GM19240 (cell line): ENCODE measurements around the gene MTR.
"Not testable (repeated sequence)": the region's sequence is repeated elsewhere in the genome, so short reads cannot be mapped to it uniquely, and the experiment has no call there.

Experiments used
- DNase-seq: peaks from one replicate; pipeline ENCODE4 v3.0.0; 2011; ENCODE audit warnings: low spot score; ENCODE audit not compliant: insufficient read length

The MTR gene

DNA sequence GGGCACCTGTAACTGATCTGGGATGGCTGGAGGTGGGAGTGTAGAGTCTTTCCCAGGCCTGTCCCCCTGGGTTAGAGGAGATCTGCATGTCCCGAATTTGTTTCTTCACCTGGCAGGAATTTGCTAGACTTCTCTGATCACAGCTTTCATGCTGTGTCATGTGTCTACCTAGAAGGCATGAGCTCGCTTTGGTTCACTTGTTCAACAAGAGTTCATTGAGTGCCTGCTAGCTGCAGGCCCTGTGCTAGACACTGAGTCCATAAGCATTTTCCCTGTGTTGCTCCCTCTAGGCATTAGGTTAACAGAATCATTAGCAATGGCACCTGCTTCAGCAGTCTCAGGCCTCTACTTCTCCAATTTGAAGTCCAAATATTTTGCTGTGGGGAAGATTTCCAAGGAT is 101.6 kb downstream of the MTR start:
- no peak for DNase-seq

DNA sequence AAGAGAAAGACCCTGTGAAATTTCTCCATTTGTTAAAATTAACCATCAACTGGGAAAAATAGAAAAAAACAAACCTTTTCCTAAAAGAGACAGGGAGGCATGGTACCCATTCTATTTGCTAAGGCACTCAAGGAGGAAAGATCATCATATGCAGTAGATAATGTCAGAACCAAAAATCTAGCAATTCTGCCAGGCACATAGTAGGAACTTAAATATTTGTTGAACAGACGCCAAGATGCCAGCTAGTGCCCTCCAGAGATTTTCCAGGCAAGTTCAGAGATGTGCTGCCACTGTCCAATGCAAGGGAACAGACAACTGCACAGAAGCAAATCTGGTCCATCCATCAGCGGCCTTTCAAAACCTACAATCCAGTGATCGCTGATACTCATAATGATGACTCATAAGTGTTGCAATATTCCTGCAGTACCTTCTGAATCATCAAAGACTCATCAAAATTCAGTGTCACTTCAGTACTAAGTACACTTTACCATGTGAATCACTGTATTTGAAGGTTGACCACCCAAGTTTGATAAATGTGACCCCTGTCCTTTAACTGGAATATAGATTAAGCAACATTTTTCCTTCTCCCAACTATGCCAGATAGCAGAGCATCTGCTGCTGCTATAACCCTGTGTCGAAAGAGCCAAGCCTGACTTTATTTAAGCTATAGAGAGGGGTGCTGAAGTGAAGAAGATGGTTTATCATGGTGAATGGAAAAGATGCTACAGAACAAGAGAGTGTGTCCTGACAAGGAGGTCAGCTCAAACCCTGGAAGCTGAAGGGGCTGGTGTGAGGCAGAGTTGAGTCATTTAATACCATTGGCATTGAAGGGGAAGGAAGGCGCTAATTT is 110.0 kb downstream of the MTR start:
- DNase-seq, result no peak

- no peak for DNase-seq
Measured at GRCh38 chr1:236907205-236907604, 112.1 kb downstream of the MTR start.

- DNase-seq, result no peak
Measured at GRCh38 chr1:236908669-236909068, 113.6 kb downstream of the MTR start.

DNA sequence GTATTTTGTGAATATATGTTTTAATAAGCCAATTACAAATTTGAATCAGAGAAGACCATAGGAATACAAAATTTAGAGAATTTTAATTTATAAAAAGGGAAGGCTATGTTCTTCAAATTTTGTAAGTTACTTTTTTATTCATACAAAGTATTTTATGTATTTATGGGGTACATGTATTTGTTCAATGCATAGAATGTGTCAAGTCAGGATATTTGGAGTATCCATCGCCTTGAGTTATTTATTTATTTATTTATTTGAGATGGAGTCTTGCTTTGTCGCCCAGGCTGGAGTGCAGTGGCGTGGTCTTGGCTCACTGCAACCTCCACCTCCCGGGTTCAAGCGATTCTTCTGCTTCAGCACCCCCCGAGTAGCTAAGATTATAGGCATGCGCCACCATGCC is 116.0 kb downstream of the MTR start:
- DNase-seq, result not testable (repeated sequence)

GRCh38 chr1:236913371-236914037 is 118.4 kb downstream of the MTR start:
- DNase-seq, result no peak

- no peak for DNase-seq
Measured at GRCh38 chr1:236914375-236914774, 119.3 kb downstream of the MTR start.

- DNase-seq, result no peak
Measured at GRCh38 chr1:236916131-236916800, 121.2 kb downstream of the MTR start.

- DNase-seq, result no peak
Measured at GRCh38 chr1:236917448-236917847, 122.4 kb downstream of the MTR start.

GRCh38 chr1:236920286-236920894 is 125.3 kb downstream of the MTR start:
- DNase-seq, result no peak

DNA sequence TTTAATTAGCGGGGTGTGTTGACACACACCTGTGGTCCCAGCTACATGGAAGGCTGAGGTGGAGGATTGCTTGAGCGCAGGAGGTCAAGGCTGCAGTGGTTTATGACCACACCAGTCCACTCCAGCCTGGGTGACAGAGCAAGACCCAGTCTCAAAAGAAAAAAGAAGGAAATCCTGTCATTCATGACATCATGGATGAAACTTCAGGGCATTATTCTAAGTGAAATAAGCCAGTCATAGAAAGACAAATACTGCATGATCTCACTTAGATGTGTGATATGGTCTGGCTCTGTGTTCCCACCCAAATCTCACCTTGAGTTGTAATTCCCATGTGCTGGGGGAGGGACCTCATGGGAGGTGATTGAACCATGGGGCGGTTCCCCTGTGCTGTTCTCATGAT is 126.5 kb downstream of the MTR start:
- no peak for DNase-seq

DNA sequence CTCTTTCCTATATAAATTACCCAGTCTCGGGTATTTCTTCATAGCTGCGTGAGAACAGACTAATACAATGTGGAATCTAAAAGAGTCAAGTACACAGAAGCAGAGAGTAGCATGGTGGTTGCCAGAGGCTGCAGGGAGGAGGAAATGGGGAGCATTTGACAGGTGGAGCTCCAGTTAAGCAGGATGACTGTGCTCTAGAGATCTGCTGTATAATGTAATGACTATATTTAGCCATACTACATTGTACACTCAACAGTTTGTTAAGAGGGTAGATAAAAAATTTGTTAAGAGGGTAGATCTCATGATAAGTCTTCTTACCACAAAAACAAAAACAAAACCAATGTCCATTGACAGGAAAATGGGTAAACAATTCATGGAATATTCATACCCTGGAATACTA is 127.1 kb downstream of the MTR start:
- DNase-seq, result no peak

GRCh38 chr1:236925386-236925785 is 130.3 kb downstream of the MTR start:
- DNase-seq, result no peak

DNA sequence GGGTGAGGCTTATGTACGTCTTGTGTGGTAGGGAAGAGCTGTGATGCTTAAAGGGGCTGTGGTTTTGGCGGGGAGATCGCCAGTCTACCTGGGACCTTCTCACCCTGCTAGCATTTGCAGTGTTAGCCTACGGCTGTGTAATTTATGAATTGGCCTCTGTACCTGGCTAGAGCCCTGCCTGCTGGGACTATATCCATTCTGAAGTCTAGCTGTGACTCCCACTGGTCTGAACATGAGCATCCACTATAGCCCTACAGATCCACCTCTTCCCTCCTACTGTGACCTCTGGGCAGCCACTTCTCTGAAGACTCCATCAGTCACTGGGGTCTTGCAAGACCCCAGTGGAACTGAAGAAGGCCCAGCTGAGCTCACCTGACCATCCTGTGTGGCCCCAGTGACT is 135.4 kb downstream of the MTR start:
- no peak for DNase-seq

- no peak for DNase-seq
Measured at GRCh38 chr1:236938760-236939159, 143.7 kb downstream of the MTR start.

DNA sequence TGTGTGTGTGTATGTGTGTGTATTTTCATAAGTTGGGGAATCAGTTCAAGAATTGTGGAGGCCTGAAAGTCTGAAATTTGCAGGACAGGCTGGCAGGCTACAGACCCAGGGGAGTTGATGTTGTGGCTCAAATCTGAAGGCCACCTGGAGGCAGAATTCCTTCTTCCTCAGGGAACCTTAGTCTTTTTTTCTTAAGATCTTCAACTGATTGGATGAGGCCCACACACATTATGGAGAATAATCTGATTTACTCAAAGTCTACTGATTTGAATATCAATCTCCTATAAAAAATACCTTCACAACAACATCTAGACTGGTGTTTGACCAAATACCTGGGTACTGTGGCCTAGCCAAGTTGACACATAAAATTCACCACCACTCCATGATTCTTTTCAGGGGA is 147.3 kb downstream of the MTR start:
- no peak for DNase-seq

DNA sequence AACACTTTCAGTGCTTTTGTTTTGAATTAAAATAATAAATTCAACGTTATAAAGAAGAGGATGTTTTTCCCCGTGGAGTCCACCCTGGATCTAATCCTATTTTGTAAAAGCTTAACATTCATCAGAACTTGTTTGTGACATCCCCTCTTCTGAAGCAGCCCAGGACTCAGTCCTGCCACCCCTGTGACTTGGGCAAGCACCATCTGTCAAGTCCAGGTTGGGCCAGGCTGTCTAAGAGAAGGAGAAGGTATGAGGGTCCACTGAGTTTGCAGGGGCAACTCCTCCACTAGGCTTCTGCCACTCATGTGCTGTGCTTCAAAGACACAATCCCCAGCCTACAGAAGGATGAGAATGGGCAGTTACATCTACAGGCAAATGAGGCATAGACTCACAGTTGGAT is 149.5 kb downstream of the MTR start:
- DNase-seq, result no peak

DNA sequence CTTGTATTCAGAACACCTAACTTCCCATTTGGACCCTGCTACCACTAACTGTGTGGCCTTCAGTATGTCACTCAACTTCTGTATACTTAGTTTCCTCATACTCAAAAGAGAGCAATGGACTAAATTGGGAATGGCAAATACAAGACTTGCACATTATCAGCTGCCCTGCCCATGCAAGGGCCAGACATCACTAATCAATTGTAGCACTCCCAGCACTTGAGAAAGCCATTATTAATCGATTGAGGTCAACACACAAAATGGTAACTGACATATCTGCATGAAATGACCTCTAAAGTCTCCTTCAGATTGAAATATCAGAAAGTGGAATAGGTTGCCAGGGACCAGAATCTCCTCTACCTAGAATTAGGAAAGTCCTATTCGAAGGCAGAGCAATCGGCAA is 149.9 kb downstream of the MTR start:
- no peak for DNase-seq

GRCh38 chr1:236947794-236948193 is 152.7 kb downstream of the MTR start:
- no peak for DNase-seq

GRCh38 chr1:236948381-236948780 is 153.3 kb downstream of the MTR start:
- no peak for DNase-seq

- DNase-seq, result no peak
Measured at GRCh38 chr1:236948996-236949395, 153.9 kb downstream of the MTR start.

DNA sequence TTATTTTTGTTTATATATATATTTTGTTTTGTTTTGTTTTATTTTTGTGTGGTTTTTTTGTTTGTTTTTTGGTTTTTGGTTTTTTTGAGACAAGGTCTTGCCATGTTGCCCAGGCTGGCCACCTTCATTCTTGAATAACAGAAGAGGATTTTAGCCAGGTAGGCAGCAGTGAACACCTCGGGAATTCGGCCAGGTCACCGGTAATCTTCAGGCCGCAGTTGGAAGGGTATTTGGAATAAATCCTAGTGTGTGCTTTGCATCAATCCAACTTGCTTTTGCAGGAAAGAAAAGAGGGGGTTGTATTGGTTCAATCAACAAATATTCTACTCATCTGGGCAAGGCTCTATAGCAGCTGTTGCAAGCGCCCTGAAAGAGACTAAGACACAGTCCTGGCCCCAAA is 155.3 kb downstream of the MTR start:
- no peak for DNase-seq
